ENCODE results near the gene MIS12.

The MIS12 gene

GRCh38 chr17:5473906-5474305 is 12.5 kb upstream of the MIS12 start:
- Histone ChIP-seq H3K27me3 (ENCODE audit: insufficient read depth, poor library complexity, severe bottlenecking) (no peaks in the 10 kb centered on the region), H3K4me3 (replicated peaks; ENCODE audit: insufficient read depth, low read length) (no peak overlapping the region), H3K27ac (replicated peaks) (no peak overlapping the region)
- DNase-seq (ENCODE audit: low read depth in 1 of 2, low spot score in 1 of 2): no peak
- TF ChIP-seq POLR2AphosphoS5 (IDR thresholded peaks at IDR 0.05; ENCODE audit: low read depth): no peak
- no peak for TF ChIP-seq SPI1 (IDR thresholded peaks at IDR 0.05; ENCODE audit: borderline replicate concordance, low read depth)
- no peak for TF ChIP-seq CTCF (IDR thresholded peaks at IDR 0.05; ENCODE audit: insufficient read depth, low read length)
- no peak for TF ChIP-seq GABPA (IDR thresholded peaks at IDR 0.05; ENCODE audit: low read depth)
- no peak for TF ChIP-seq REST (IDR thresholded peaks at IDR 0.05; ENCODE audit: insufficient replicate concordance, low read depth)

- DNase-seq (ENCODE audit: low read depth in 1 of 2, low spot score in 1 of 2): no peak
- H3K27me3 ChIP-seq (ENCODE audit: insufficient read depth, poor library complexity, severe bottlenecking): no peaks in the 10 kb centered on the region
- no peak overlapping the region for H3K4me3 ChIP-seq (replicated peaks; ENCODE audit: insufficient read depth, low read length)
- TF ChIP-seq POLR2AphosphoS5 (IDR thresholded peaks at IDR 0.05; ENCODE audit: low read depth): no peak
- TF ChIP-seq GABPA (IDR thresholded peaks at IDR 0.05; ENCODE audit: low read depth): no peak
- no peak for TF ChIP-seq SPI1 (IDR thresholded peaks at IDR 0.05; ENCODE audit: borderline replicate concordance, low read depth)
- no peak for TF ChIP-seq CTCF (IDR thresholded peaks at IDR 0.05; ENCODE audit: insufficient read depth, low read length)
- no peak for TF ChIP-seq REST (IDR thresholded peaks at IDR 0.05; ENCODE audit: insufficient replicate concordance, low read depth)
- H3K27ac ChIP-seq (replicated peaks): no peak overlapping the region
These were observed 7.4 kb upstream of the MIS12 start for GRCh38 chr17:5478992-5479391.

GRCh38 chr17:5480962-5481361 is 5.4 kb upstream of the MIS12 start:
- H3K27ac ChIP-seq (replicated peaks): no peak overlapping the region
- TF ChIP-seq POLR2AphosphoS5 (IDR thresholded peaks at IDR 0.05; ENCODE audit: low read depth): no peak
- no peak for TF ChIP-seq GABPA (IDR thresholded peaks at IDR 0.05; ENCODE audit: low read depth)
- TF ChIP-seq REST (IDR thresholded peaks at IDR 0.05; ENCODE audit: insufficient replicate concordance, low read depth): no peak
- DNase-seq (ENCODE audit: low read depth in 1 of 2, low spot score in 1 of 2): no peak
- H3K27me3 ChIP-seq (ENCODE audit: insufficient read depth, poor library complexity, severe bottlenecking): no peaks in the 10 kb centered on the region
- no peak overlapping the region for H3K4me3 ChIP-seq (replicated peaks; ENCODE audit: insufficient read depth, low read length)

GRCh38 chr17:5481451-5481850 is 4.9 kb upstream of the MIS12 start:
- TF ChIP-seq GABPA (IDR thresholded peaks at IDR 0.05; ENCODE audit: low read depth): no peak
- no peak for TF ChIP-seq CTCF (IDR thresholded peaks at IDR 0.05; ENCODE audit: insufficient read depth, low read length)
- TF ChIP-seq REST (IDR thresholded peaks at IDR 0.05; ENCODE audit: insufficient replicate concordance, low read depth): no peak
- TF ChIP-seq POLR2AphosphoS5 (IDR thresholded peaks at IDR 0.05; ENCODE audit: low read depth): no peak
- no peak for TF ChIP-seq SPI1 (IDR thresholded peaks at IDR 0.05; ENCODE audit: borderline replicate concordance, low read depth)
- no peaks in the 10 kb centered on the region for H3K27me3 ChIP-seq (ENCODE audit: insufficient read depth, poor library complexity, severe bottlenecking)
- H3K27ac ChIP-seq (replicated peaks): no peak overlapping the region
- H3K4me3 ChIP-seq (replicated peaks; ENCODE audit: insufficient read depth, low read length): no peak overlapping the region
- no peak for DNase-seq (ENCODE audit: low read depth in 1 of 2, low spot score in 1 of 2)

Data from HL-60 (cell line).